GM13977 (cell line): ENCODE data around the gene CLGN.

Experiments used
- DNase-seq: peaks from one replicate; pipeline ENCODE4 v3.0.0; 2012; ENCODE audit warnings: low spot score
- CTCF ChIP-seq: IDR thresholded peaks from 2 replicates; pipeline ENCODE4 v1.5.1; 2012; ENCODE audit warnings: mild to moderate bottlenecking, control low read depth; ENCODE audit not compliant: insufficient read depth; ENCODE audit errors: extremely low read depth, missing control alignments
- in situ Hi-C: fragments of 300-500 bp; cut with MboI; formaldehyde crosslinking; loops from one replicate; pipeline ENCODE4 v1.12.0; 2022; ENCODE audit warnings: low sequenced_read_pairs, low pct_unique_long_range_greater_than_20kb, mixed read lengths, inconsistent platforms; ENCODE audit not compliant: unreplicated experiment

Gene CLGN

GRCh38 chr4:140344621-140345020, 82.8 kb downstream of the CLGN start:
- in situ Hi-C loops: no loop called here
- TF ChIP-seq CTCF: no peak
- DNase-seq: no peak

- TF ChIP-seq CTCF: no peak
- DNase-seq: no peak
- in situ Hi-C loops: no loop called here
Observed at GRCh38 chr4:140344101-140344500, 83.3 kb downstream of the CLGN start.

DNA sequence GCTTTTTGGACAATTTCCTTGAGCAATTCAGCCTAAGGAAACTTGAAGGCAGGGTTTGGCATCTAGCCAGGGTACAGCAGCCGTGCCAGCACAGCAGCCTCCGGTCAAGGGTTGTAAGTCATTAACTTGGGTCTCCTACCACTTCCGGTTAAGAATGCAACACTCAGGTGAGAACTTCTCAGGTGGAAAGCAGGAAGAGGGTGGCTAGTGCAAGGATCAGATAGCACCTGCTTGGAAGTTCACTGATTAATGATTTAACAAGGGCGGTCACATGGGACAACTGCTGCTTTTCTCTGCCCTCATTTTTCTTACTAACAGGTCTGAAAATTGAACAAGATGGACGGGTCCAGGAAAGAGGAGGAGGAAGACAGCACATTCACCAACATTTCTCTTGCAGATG, 84.1 kb downstream of the CLGN start:
- no peak for TF ChIP-seq CTCF
- in situ Hi-C loops: no loop called here
- DNase-seq: no peak

- no peak for TF ChIP-seq CTCF
- in situ Hi-C loops: no loop called here
- no peak for DNase-seq
Observed at GRCh38 chr4:140342620-140343019, 84.8 kb downstream of the CLGN start.
